DND-41 (cell line): ENCODE results near the gene TBL1XR1.

Experiments
- ATAC-seq: fragments of 200-7000 bp; cut with Tn5 transposase; 3 replicates; pipeline ENCODE4 v1.9.1; 2021; ENCODE audit warnings: low read depth; ENCODE audit not compliant: insufficient read depth
- DNase-seq: peaks from one replicate; pipeline ENCODE4 v3.0.0-alpha.2; 2020
- H2AFZ ChIP-seq: 2 replicates; pipeline ENCODE4 v1.6.0; 2012; ENCODE audit warnings: low read depth, low read length
- H3K27ac ChIP-seq: 2 replicates; pipeline ENCODE4 v1.5.1; 2012; ENCODE audit warnings: low read length, inconsistent platforms
- H3K27me3 ChIP-seq: fragments of 200-600 bp; sonication (generic); 2 replicates; pipeline ENCODE4 v1.6.0; 2012; ENCODE audit warnings: low read length, mild to moderate bottlenecking, inconsistent platforms; ENCODE audit not compliant: insufficient read depth, poor library complexity
- H3K36me3 ChIP-seq: 2 replicates; pipeline ENCODE4 v1.5.1; 2012; ENCODE audit warnings: low read length, inconsistent platforms; ENCODE audit not compliant: insufficient read depth
- H3K4me1 ChIP-seq: 2 replicates; pipeline ENCODE4 v1.5.1; 2012; ENCODE audit warnings: mild to moderate bottlenecking, low read length; ENCODE audit not compliant: insufficient read depth
- H3K4me2 ChIP-seq: 2 replicates; pipeline ENCODE4 v1.6.0; 2012; ENCODE audit warnings: mild to moderate bottlenecking, moderate library complexity, low read length, inconsistent platforms; ENCODE audit not compliant: insufficient read depth
- H3K4me3 ChIP-seq, 2 experiments: fragments of 200-600 bp in 1 of 2; shearing (Covaris generic) in 1 of 2; 2 replicates each; pipeline ENCODE4 v1.5.1; 2012 to 2016; ENCODE audit warnings: inconsistent platforms in 2 of 2, low read length in 2 of 2, mild to moderate bottlenecking in 2 of 2, low read depth in 1 of 2, moderate library complexity in 1 of 2
- H3K79me2 ChIP-seq: 2 replicates; pipeline ENCODE4 v1.6.0; 2012; ENCODE audit warnings: low read length, inconsistent platforms; ENCODE audit not compliant: insufficient read depth
- H3K9ac ChIP-seq: 2 replicates; pipeline ENCODE4 v1.6.0; 2012; ENCODE audit warnings: low read depth, mild to moderate bottlenecking, inconsistent platforms, low read length, moderate library complexity
- H3K9me3 ChIP-seq: 2 replicates; pipeline ENCODE4 v1.5.1; 2012; ENCODE audit warnings: low read length, moderate library complexity, mild to moderate bottlenecking, inconsistent platforms; ENCODE audit not compliant: insufficient read depth, severe bottlenecking
- H4K20me1 ChIP-seq: 2 replicates; pipeline ENCODE4 v1.6.0; 2012; ENCODE audit warnings: low read length; ENCODE audit not compliant: insufficient read depth
- EZH2 ChIP-seq: IDR thresholded peaks from 3 replicates; pipeline ENCODE4 v1.6.1; 2012; ENCODE audit warnings: borderline replicate concordance, low read depth, mild to moderate bottlenecking, moderate library complexity, low read length, inconsistent platforms; ENCODE audit not compliant: severe bottlenecking
- TF ChIP-seq, protein P1 (sequence below): IDR thresholded peaks from 2 replicates; pipeline ENCODE4 v1.5.1; 2012; ENCODE audit warnings: borderline replicate concordance, low read length, moderate library complexity, mild to moderate bottlenecking; ENCODE audit not compliant: poor library complexity, severe bottlenecking; ENCODE audit errors: extremely low read depth

TBL1XR1 gene

DNA sequence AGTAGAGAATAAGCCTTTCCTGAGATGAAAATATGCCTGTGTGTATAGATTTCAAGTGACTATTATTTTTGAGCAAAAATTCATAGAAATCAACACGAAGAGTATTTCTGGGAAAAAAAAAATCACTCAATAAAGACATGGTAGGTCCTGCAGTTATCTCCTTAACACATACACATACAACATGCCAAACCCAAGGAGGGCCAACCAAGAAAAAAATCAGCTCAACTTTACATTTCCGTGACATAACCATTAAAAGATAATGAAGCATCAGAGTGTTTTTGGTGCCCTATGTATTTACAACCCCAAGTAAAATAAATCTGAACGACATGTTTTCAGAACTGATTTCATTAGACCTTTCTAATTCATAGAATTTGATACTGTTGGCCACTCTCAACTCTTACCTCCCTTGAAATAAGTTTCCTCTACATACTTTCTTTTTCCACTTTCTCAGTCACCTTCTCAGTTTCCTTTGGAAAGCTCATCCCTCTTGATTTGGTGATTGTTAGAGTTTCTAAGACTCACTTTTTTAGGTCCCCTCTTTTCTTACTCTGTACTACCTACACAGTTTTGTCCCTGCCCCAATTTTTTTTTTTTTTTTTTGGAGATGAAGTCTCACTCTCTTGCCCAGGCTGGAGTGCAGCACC lies 162.3 kb downstream of the TBL1XR1 start:
- Histone ChIP-seq H3K4me2 (no peak overlapping the region), H3K4me3 (no peak overlapping the region), H3K27ac (no peak overlapping the region), H3K9ac (no peak overlapping the region), H4K20me1 (no peaks in the 10 kb centered on the region), H3K36me3 (peaks cover 80% of the 10 kb centered on the region), H3K27me3 (no peaks in the 10 kb centered on the region), H2AFZ (no peak overlapping the region), H3K4me1 (no peaks in the 10 kb centered on the region), H3K9me3 (no peaks in the 10 kb centered on the region), H3K79me2 (no peaks in the 10 kb centered on the region)
- no peak for ATAC-seq
- no peak for DNase-seq
- TF ChIP-seq, protein P1, sequence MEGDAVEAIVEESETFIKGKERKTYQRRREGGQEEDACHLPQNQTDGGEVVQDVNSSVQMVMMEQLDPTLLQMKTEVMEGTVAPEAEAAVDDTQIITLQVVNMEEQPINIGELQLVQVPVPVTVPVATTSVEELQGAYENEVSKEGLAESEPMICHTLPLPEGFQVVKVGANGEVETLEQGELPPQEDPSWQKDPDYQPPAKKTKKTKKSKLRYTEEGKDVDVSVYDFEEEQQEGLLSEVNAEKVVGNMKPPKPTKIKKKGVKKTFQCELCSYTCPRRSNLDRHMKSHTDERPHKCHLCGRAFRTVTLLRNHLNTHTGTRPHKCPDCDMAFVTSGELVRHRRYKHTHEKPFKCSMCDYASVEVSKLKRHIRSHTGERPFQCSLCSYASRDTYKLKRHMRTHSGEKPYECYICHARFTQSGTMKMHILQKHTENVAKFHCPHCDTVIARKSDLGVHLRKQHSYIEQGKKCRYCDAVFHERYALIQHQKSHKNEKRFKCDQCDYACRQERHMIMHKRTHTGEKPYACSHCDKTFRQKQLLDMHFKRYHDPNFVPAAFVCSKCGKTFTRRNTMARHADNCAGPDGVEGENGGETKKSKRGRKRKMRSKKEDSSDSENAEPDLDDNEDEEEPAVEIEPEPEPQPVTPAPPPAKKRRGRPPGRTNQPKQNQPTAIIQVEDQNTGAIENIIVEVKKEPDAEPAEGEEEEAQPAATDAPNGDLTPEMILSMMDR, result no peak
- TF ChIP-seq EZH2, result no peak

DNA sequence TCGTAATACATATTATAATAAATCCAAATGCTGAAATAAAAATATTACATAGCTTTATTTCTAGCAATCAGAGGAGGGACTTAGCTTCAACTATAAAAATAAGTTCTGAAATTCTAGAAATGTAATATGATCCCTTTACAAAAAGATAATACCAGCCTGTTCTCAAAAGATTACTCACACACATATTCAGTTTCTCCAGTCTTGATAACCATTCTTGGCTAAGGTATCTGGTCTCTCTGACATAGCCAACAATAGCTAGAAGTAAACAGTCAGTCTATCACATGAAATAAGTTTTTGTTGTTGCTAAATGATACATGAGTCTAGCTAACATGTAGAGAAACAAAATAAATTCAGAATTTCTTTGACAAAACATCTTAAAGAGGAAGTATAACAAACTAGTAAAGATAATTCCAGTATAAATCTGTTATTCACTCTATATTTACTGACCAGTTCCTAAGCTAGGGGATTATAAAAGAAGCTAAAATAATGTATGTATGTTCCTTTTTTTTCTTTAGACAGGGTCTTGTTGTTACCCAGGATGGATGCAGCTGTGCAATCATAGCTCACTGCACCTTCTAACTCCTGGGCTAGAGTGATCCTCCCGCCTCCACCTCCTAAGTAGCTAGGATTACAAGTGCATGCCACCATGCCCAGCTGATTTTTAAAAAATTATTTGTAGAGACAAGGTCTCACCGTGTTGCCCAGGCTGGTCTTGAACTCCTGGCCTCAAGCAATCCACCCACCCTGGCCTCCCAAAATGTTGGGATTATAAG lies 170.6 kb downstream of the TBL1XR1 start:
- Histone ChIP-seq H3K9me3 (no peaks in the 10 kb centered on the region), H3K79me2 (no peaks in the 10 kb centered on the region; the same call in 1 of the 2 replicates), H3K9ac (no peak overlapping the region), H2AFZ (no peak overlapping the region), H3K4me2 (no peak overlapping the region), H3K27me3 (no peaks in the 10 kb centered on the region), H3K36me3 (peaks cover 78% of the 10 kb centered on the region), H4K20me1 (no peaks in the 10 kb centered on the region), H3K4me1 (no peaks in the 10 kb centered on the region), H3K27ac (no peak overlapping the region), H3K4me3 (no peak overlapping the region)
- TF ChIP-seq EZH2, result no peak
- TF ChIP-seq, protein P1, result no peak
- no peak for DNase-seq
- ATAC-seq, result no peak

DNA sequence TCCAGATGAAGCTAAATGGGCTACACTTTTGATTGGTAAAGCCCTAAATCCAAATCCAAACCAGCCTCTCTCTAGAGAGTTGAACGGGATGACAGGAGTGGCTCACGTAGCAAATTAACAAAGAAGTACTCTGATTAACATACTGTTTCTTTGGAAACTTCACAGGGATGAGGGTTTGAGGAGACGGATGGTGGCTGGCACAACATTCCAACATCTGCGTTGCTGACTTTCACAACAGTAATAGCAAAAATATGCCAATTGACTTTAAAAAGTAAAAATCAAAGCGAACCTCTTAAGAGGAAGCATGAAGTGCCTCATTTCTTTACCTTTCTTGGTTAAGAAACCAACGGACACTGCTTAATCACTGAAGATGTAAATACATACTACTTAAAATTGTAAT lies 181.4 kb downstream of the TBL1XR1 start:
- no peak overlapping the region for H3K4me3 ChIP-seq
- H4K20me1 ChIP-seq, result no peaks in the 10 kb centered on the region
- H3K79me2 ChIP-seq, result no peaks in the 10 kb centered on the region
- no peaks in the 10 kb centered on the region for H3K9me3 ChIP-seq
- H3K4me1 ChIP-seq, result no peaks in the 10 kb centered on the region
- TF ChIP-seq, protein P1, result no peak
- no peak for TF ChIP-seq EZH2
- H3K9ac ChIP-seq, result no peak overlapping the region
- DNase-seq (no peak), ATAC-seq (no peak)
- H3K27me3 ChIP-seq, result no peaks in the 10 kb centered on the region
- no peak overlapping the region for H3K27ac ChIP-seq
- no peak overlapping the region for H3K4me2 ChIP-seq
- no peak overlapping the region for H2AFZ ChIP-seq
- H3K36me3 ChIP-seq, result peaks cover 16% of the 10 kb centered on the region
